WERI-Rb-1 (cell line): ENCODE data around the gene LIM2.

Experiments used
- DNase-seq: peaks from one replicate; pipeline ENCODE4 v3.0.0-alpha.2; 2020
- H3K27ac ChIP-seq: fragments of 250-450 bp; sonication (Bioruptor Pico); 2 replicates; pipeline ENCODE4 v1.5.1; 2020; ENCODE audit warnings: mild to moderate bottlenecking, moderate library complexity
- H3K27me3 ChIP-seq: fragments of 250-450 bp; sonication (Bioruptor Pico); 2 replicates; pipeline ENCODE4 v1.5.1; 2021; ENCODE audit warnings: mild to moderate bottlenecking, low read depth, moderate library complexity; ENCODE audit not compliant: insufficient read depth, severe bottlenecking
- H3K36me3 ChIP-seq: fragments of 250-450 bp; sonication (Bioruptor Pico); 2 replicates; pipeline ENCODE4 v1.5.1; 2020; ENCODE audit warnings: mild to moderate bottlenecking, moderate library complexity
- H3K4me3 ChIP-seq: 2 replicates; pipeline ENCODE4 v1.5.1; 2011; ENCODE audit warnings: low read depth, mild to moderate bottlenecking, control low read depth, low read length
- H3K9me3 ChIP-seq: fragments of 250-450 bp; sonication (Bioruptor Pico); 2 replicates; pipeline ENCODE4 v1.5.1; 2021; ENCODE audit warnings: mild to moderate bottlenecking, moderate library complexity; ENCODE audit not compliant: severe bottlenecking
- TF ChIP-seq, protein P1 (sequence below): IDR thresholded peaks from 2 replicates; pipeline ENCODE4 v1.5.1; 2011; ENCODE audit warnings: low read depth, mild to moderate bottlenecking, control low read depth, inconsistent platforms, low read length

LIM2 gene

DNA sequence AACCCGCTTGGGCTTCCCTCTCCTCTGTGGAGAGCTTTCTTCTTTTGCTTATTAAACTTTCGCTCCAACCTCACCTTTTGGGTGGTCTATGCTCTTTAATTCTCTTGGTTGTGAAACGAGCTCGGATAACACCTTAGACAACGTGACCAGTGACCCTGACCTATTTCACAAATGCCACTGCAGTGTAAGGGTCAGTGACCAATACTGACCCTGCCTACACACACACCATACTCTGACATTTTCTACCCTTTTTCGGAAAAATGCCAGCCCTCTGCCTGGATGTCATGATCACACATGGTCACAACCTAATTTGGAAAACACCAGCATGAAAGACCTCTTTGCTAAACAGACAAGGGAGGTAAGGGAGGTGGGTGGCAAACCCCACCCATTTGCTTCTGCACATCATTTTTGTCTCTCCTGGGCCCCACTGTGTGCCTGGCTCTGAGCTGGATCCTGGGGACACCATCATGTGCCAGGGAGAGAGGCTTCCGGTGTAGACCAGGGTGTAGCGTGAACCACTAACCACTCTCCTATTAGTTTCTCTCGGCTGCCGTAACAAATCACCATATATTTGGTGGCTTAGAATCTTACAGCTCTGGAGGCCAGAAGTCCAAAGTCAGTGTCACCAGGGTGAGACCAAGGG, 31.5 kb downstream of the LIM2 start:
- DNase-seq: no peak
- TF ChIP-seq, protein P1, sequence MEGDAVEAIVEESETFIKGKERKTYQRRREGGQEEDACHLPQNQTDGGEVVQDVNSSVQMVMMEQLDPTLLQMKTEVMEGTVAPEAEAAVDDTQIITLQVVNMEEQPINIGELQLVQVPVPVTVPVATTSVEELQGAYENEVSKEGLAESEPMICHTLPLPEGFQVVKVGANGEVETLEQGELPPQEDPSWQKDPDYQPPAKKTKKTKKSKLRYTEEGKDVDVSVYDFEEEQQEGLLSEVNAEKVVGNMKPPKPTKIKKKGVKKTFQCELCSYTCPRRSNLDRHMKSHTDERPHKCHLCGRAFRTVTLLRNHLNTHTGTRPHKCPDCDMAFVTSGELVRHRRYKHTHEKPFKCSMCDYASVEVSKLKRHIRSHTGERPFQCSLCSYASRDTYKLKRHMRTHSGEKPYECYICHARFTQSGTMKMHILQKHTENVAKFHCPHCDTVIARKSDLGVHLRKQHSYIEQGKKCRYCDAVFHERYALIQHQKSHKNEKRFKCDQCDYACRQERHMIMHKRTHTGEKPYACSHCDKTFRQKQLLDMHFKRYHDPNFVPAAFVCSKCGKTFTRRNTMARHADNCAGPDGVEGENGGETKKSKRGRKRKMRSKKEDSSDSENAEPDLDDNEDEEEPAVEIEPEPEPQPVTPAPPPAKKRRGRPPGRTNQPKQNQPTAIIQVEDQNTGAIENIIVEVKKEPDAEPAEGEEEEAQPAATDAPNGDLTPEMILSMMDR: no peak
- Histone ChIP-seq H3K27ac (no peak overlapping the region), H3K4me3 (no peak overlapping the region), H3K27me3 (no peaks in the 10 kb centered on the region), H3K9me3 (peaks cover 3% of the 10 kb centered on the region), H3K36me3 (peaks cover 5% of the 10 kb centered on the region; the same call in 1 of the 2 replicates)

DNA sequence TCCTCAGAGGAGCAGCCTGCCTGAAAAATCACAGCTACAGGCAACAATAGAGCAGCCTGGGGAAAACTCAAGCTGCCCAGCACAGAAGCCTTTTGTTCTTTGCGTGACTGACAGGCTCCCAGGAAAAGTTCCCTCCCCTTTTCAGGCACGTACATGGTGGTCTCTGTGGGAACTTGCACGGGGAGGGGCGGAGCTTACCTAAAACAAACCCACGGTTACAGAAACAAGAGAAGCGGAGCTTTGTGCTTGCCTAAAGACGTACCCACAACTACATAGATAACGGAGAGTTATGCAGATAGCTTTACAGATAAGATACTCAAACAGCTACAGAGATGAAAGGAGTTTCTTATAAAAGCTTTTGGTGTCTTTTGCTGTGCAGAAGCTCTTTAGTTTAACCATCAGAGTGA, 33.0 kb downstream of the LIM2 start:
- H3K4me3 ChIP-seq: no peak overlapping the region
- H3K9me3 ChIP-seq: peaks cover 3% of the 10 kb centered on the region
- H3K27ac ChIP-seq: peak overlapping the region; percentile 51
- H3K27me3 ChIP-seq: no peaks in the 10 kb centered on the region
- peaks cover 12% of the 10 kb centered on the region; the same call in 1 of the 2 replicates for H3K36me3 ChIP-seq
- TF ChIP-seq, protein P1: no peak
- DNase-seq: no peak

DNA sequence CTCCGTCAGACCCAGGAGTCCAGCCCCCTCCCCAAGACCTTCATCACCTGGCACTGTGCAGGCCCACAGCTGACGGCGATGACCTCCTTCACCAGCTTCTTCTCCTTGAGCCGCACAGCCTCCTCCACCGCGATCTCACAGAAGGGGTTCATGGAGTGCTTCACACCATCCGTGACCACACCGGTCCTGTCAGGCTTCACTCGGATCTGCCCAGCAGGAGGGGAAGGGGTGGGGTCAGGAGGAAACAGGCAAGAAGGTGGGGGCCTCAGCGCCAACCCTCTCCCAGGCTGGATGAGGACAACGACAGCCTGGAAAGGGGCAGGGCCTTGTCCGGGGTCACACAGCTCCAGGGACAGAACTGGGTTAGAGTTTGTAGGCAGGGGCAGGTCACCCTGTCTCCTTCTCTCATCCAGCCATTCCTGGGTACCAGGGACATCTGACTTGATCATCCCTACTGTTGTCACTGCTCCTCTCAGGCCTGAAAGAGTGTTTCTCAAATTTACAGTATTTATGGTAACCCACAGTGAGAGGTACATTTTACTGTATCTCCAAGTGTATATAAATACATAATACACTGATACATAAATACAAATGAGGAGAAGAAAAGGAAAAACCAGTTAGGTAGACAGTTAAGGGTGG, 33.6 kb downstream of the LIM2 start:
- DNase-seq: peak; percentile 81

DNA sequence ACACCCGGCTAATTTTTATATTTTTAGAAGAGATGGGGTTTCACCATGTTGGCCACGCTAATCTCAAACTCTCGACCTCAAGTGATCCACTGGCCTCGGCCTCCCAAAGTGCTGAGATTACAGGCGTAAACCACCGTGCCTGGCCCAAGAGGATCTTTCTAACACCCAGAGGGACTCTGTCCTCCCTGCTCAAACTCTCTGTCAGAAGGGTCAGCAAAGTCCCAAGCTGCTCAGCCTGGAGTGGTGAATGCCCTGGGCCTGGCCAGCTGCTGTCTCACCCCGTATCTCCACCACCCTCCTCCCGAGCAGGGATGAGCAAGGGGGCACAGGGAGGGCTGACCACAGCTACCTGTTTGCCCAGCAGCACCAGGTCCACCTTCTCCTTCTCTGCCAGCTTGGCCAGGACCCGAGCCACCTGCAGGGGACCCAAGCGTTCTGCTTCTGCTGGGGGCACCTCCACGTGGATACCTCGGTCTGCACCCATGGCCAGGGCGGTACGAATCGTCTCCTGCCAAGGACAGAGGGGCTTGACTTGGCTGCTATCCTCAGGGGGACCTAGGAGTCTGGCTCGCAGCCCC, 34.9 kb downstream of the LIM2 start:
- H3K27ac ChIP-seq: peak overlapping the region; percentile 71
- TF ChIP-seq, protein P1: no peak
- H3K36me3 ChIP-seq: peaks cover 15% of the 10 kb centered on the region; the same call in 1 of the 2 replicates
- H3K9me3 ChIP-seq: peaks cover 3% of the 10 kb centered on the region
- no peaks in the 10 kb centered on the region for H3K27me3 ChIP-seq
- DNase-seq: no peak
- no peak overlapping the region for H3K4me3 ChIP-seq

More for the DNA sequence above, 33.6 kb downstream of the LIM2 start:
- H3K27ac ChIP-seq: peak overlapping the region; percentile 51
- peaks cover 3% of the 10 kb centered on the region for H3K9me3 ChIP-seq
- peak overlapping the region; percentile 23 for H3K4me3 ChIP-seq
- peaks cover 15% of the 10 kb centered on the region; the same call in 1 of the 2 replicates for H3K36me3 ChIP-seq
- TF ChIP-seq, protein P1: no peak
- H3K27me3 ChIP-seq: no peaks in the 10 kb centered on the region

DNA sequence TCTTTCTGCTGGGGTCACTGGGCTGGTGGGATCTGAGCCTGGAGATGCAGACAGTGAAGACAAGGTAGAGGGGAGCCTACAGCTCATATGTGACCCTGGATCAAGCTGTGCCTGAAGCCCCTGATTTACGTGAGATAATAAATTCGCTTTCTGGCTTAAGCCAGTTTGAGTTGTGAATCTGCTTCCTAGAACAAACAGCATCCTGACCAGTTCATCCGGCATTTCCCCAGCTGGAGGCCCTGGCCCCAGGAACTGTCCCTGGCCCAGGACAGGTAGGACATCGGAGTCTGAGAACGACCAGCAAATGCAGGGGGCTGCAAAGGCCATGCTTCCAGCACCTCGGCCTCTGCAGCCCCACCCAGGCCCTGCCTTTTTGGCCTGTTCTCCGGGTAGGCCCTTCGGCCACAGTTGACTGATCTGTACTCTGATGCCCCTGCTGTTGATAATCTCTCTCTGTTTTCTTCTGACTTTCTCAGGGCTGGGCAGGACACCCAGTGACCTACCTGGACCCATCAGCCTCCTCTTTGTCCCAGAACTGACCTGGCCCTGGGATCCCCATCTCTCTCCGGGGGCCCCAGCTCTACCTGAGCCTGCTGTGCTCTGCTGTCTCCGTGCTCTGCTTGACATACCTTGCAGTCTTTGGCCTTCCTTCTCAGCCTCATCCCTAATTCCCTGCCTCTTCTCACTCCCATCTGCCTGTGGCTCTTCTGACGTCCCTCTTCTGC, 36.3 kb downstream of the LIM2 start:
- H3K27ac ChIP-seq: peak overlapping the region; percentile 71
- TF ChIP-seq, protein P1: no peak
- no peaks in the 10 kb centered on the region for H3K27me3 ChIP-seq
- H3K36me3 ChIP-seq: peaks cover 17% of the 10 kb centered on the region
- H3K4me3 ChIP-seq: no peak overlapping the region
- DNase-seq: no peak
- H3K9me3 ChIP-seq: peaks cover 3% of the 10 kb centered on the region
